ENCODE measurements around the gene ADIPOR2. TPM values are rescaled to one million over a fixed set of nuclear protein-coding genes. Genes with fewer than 3 reads are reported as not detected.

The ADIPOR2 gene
- total RNA-seq, 4 donors from 2014 or later, result 40.3 to 47.9 (median 43.4) TPM

GRCh38 chr12:1828856-1829255 lies 138.0 kb downstream of the ADIPOR2 start:
- Histone ChIP-seq H3K4me1 (peaks cover 9% of the 10 kb centered on the region), H3K27me3 (peaks cover 85% of the 10 kb centered on the region), H3K27ac (no peak overlapping the region), H3K9me3 (no peaks in the 10 kb centered on the region), H3K36me3 (no peaks in the 10 kb centered on the region), H3K4me3 (no peak overlapping the region)
- TF ChIP-seq POLR2AphosphoS5 (IDR thresholded peaks at IDR 0.05) (no peak), EP300 (IDR thresholded peaks at IDR 0.05) (no peak), POLR2A (IDR thresholded peaks at IDR 0.05) (no peak), CTCF (IDR thresholded peaks at IDR 0.05) (no peak)
- WGBS, result 79% methylated on average over 16 of the region's 16 CpGs
- no peak for DNase-seq (ENCODE audit: low spot score in 2 of 2)

- WGBS, result 87% methylated on average over 6 of the region's 11 CpGs
Measured at GRCh38 chr12:1829306-1829900, 138.5 kb downstream of the ADIPOR2 start.

GRCh38 chr12:1830401-1830845 lies 139.6 kb downstream of the ADIPOR2 start:
- peaks cover 83% of the 10 kb centered on the region for H3K27me3 ChIP-seq
- peaks cover 9% of the 10 kb centered on the region for H3K4me1 ChIP-seq
- DNase-seq (ENCODE audit: low spot score in 2 of 2), result no peak
- WGBS, result 34% methylated on average over 2 of the region's 3 CpGs
- H3K4me3 ChIP-seq, result no peak overlapping the region
- TF ChIP-seq POLR2AphosphoS5 (IDR thresholded peaks at IDR 0.05), result no peak
- TF ChIP-seq CTCF (IDR thresholded peaks at IDR 0.05), result no peak
- TF ChIP-seq EP300 (IDR thresholded peaks at IDR 0.05), result no peak
- no peak for TF ChIP-seq POLR2A (IDR thresholded peaks at IDR 0.05)
- no peaks in the 10 kb centered on the region for H3K9me3 ChIP-seq
- no peaks in the 10 kb centered on the region for H3K36me3 ChIP-seq
- no peak overlapping the region for H3K27ac ChIP-seq

More at GRCh38 chr12:1829306-1829900, 138.5 kb downstream of the ADIPOR2 start:
- no peak for DNase-seq (ENCODE audit: low spot score in 2 of 2)
- TF ChIP-seq CTCF (IDR thresholded peaks at IDR 0.05), result no peak
- TF ChIP-seq POLR2A (IDR thresholded peaks at IDR 0.05), result no peak
- no peak for TF ChIP-seq EP300 (IDR thresholded peaks at IDR 0.05)
- no peak for TF ChIP-seq POLR2AphosphoS5 (IDR thresholded peaks at IDR 0.05)
- no peak overlapping the region for H3K4me3 ChIP-seq
- H3K36me3 ChIP-seq, result no peaks in the 10 kb centered on the region
- H3K27me3 ChIP-seq, result peaks cover 86% of the 10 kb centered on the region
- H3K4me1 ChIP-seq, result peaks cover 9% of the 10 kb centered on the region
- H3K27ac ChIP-seq, result no peak overlapping the region
- H3K9me3 ChIP-seq, result no peaks in the 10 kb centered on the region

- no peaks in the 10 kb centered on the region for H3K36me3 ChIP-seq
- no peak for DNase-seq (ENCODE audit: low spot score in 2 of 2)
- H3K27me3 ChIP-seq, result peaks cover 81% of the 10 kb centered on the region
- no peak overlapping the region for H3K27ac ChIP-seq
- H3K9me3 ChIP-seq, result no peaks in the 10 kb centered on the region
- TF ChIP-seq POLR2AphosphoS5 (IDR thresholded peaks at IDR 0.05) (no peak), POLR2A (IDR thresholded peaks at IDR 0.05) (no peak), CTCF (IDR thresholded peaks at IDR 0.05) (no peak), EP300 (IDR thresholded peaks at IDR 0.05) (no peak)
- H3K4me1 ChIP-seq, result peaks cover 9% of the 10 kb centered on the region
- H3K4me3 ChIP-seq, result no peak overlapping the region
- 10% methylated on average over 29 of the region's 34 CpGs for WGBS
Measured at GRCh38 chr12:1830981-1831963, 140.4 kb downstream of the ADIPOR2 start.
